NCI-H226 (cell line): ENCODE data around the gene RBP2.
"Not testable (repeated sequence)": the region's sequence is repeated elsewhere in the genome, so short reads cannot be mapped to it uniquely, and the experiment has no call there.

Experiments used
- DNase-seq: peaks from one replicate; pipeline ENCODE4 v3.0.0-alpha.2; 2015

RBP2 gene

DNA sequence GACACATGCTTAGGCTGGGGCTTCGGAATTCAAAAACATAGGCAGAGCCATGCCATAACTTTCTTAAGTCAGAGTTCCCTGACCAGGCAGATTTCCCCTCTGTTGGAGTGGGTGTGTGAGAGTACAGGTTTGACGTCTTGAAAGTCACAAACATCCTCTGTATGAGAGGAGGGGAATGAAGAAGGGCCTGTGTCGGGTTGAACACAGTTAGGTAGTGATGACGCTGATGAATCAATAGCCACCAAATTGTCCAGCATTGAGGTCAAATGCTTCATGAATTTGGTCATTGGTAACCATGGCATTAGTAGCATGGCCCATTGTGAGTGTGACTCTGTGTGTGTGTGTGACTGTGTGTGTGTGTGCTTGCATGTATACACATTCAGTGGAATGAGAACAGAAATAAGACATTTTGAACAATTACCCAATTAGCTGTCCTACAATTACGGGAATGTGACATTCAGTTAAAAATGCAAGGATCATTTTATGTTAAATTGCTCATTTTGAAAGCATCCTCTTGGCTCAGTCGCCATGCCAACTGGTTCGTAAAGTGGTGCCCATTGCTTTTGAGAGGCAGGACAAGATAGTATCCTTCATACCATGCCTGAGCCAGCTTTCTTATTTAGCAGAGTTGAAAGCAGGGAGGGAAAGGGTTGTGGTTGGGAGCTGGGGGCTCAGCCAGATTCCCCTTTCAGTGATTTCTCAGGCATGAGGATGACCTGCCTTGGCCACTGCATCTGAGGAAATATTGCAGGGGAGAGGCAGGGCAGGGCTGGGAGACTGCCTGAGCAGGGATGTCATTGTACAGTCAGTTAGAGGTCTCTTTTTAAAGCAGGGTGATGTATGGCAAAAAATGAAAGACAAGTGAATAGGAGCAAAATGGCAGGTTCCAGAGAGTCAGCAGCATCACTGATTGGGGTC is 35.4 kb downstream of the RBP2 start:
- no peak for DNase-seq

DNA sequence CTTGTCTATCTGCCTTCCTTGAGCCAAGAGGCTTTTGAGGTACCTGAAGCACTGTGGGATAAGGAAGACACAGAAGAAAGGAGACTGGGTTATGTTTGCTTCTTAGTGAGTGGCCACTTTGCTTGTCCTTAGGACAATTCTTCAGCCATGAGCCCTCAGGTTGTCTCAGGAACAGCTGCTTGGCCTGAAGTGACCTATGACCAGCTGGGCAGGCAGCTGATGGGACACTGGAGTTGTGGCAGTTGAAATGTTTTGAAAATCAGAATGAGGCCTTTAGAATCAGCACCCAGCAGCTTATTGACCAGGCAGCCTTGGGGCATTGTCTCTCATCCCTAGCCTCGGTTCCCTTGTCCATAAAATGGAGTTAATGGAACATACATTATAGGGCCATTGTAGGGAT is 37.0 kb downstream of the RBP2 start:
- DNase-seq = no peak

DNA sequence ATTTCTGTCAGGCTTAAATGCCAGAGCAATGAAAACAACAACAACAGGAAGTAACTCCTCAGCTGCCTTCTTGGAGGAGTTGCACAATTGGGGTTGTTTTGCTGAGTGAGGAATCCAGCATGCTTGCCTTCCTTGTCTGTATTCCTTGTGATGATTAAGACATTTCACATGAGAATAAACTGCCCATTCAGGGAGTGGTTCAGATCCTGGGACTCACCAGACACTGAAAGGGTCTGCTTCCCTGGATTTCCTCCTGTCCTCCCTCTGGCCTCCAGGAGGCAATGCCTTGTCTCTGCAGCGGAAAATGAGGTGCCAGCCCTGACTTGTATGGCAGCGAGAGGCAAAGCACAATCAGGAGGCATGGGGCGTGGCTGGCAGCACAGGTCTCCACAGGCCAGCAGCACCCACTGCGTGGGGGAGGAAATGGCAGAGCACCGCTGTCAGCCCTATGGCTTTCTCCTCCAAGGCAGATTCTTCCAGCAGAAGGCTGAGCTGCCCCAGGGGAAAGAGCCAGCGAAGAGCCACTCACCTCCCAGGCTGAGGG is 41.5 kb downstream of the RBP2 start:
- peak; percentile 92 for DNase-seq

DNA sequence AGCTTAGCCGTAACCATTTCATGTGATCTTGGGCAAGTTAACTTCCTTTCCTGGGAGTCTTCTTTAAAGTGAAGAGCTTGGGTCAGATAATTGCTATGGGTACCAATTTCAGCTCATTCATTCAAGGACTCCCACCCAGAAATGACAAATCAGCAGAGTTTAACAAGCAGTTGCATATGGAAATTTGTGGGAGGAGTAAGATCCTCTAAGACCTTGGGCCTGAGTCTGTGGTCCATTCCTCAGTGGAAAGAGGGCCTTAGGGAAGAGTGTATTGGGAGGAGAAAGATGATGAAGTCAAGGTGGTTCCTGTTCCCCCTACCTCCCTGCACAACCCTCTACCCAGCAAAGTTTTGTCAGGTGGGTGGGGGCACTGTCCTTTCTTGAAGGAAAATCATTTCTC is 42.1 kb downstream of the RBP2 start:
- no peak for DNase-seq

DNA sequence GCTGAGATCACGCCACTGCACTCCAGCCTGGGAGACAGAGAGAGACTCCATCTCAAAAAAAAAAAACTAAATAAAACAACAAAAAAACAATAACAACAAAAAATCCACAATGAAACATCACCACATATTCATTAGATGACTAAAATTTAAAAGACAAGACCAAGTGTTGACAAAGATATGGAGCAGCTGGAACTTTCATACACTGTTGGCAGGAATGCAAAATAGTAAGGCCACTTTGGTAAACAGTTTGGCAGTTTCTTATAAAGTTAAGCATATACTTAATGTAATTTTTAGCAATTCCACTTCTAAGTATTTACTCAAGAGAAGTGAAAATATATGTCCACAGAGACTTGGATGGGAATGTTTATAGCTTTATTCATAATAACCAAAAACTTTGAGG is 43.2 kb downstream of the RBP2 start:
- DNase-seq = no peak

DNA sequence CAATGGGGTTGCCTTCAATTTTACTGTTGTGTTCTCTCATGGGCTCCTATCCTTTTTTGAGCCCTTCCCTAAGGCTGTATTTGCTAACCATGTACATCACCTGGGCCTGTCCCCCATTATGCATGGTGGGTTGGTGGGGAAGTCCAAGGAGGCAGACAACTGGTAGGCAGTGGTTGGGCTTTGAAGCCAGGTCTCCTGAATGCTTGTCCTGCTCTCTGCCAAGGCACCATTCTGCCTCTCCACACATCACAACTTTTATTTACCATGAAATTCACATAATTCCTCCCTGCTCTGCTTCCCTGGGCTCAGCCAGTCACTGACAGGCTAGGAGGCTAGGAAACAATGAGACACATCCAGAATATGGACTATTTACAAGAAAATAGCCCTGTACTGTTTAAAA is 45.8 kb downstream of the RBP2 start:
- DNase-seq = no peak

DNA sequence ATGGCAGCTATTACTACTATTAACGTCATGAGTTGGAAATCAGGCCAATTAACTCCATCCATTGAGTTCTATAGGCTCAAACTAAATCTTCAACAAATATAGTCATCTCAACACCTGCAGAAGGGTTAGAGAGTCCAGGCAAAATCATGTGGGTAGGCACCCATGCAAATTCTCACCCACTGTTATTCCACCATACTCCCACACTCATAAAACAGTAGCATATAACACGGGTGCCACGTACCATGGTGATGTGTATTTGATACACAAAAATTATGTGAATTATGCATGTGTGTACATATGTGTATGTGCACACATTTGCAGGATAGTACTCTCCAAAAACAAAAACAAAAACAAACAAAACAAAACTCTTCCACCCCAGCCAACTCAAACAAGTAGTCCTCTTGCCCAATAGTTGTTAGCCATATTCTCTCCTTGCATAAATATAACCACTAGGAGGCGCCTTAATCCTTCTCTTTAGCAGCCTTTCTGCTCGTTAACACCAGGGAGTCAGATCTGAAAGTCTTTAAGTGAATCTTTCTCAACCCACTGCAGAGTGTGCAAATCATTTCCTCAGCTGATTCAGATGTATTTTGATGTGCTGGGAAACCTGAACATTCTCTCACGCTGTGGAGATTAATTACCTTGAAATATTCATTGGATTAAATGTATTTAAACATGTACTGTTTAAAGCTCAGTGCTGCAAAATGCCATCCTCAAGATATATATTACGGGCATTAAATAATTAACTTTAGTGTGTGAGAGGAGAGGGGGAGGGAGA is 48.8 kb downstream of the RBP2 start:
- DNase-seq = peak; percentile 62

DNA sequence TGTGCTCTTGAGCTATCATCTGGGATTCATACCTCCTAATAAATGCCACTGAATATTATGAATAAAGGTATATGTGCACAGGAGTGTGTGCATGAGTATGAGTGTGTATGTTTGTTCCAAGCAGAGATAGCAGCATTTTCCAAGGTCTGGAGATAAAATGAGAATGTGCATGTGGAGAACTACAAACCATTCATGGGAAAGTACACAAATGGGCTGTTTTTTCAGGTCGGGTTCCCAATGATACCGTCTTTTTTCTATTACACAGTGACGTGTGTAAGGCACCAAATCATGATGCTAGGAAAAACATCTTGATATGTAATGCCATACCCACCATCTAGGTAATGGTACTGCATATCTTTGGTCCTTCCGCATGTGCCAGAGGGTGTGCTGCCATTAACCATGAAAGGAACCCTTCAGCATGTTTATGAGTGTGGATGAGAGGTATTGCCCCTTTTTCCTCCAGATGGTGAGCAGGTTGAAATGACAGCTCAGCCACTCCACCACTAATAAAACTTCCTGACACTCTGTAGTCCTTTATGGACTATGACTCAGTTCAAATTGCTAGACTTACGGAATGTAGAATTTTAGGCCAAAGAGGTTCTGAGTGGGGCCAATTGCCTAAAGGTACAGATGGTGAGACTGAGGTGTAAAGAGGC is 50.4 kb downstream of the RBP2 start:
- no peak for DNase-seq

DNA sequence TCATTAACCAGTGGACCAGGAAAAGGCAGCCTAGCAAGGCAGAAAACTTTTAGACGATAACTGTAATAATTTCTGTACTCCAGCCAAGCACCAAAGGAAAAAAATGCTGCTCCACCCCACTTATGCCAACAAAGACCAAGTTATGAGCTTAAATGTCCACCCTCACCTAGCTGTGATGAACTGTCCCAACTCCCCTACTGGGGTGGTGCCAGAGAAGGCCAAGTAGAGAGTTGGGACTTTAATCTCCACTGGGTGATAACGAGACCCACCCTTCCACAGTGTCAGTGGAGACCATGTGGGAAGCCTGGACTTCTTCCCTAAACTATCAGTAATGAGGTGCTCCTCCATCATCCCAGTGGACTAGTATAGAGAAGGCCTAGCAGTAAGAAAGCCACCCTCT is 53.1 kb downstream of the RBP2 start:
- DNase-seq = no peak

DNA sequence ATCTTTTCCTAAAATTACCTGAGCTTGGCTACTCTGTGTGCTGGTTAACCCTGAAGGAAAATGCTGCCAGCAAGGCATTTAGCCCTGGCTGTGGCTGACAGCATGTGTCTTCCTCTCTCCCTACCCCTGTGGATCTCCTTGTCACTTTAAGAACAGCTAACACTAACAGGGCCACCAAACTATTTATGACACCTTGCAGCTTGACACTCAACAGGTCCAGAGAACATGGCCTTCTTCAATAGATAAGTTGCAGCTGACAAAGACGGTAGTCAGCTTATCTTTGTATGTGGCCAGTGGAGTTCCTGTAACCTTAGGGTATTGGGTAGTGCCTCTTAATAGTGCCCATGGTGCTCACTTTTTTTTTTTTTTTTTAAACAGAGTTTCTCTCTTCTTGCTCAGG is 54.9 kb downstream of the RBP2 start:
- DNase-seq = no peak

DNA sequence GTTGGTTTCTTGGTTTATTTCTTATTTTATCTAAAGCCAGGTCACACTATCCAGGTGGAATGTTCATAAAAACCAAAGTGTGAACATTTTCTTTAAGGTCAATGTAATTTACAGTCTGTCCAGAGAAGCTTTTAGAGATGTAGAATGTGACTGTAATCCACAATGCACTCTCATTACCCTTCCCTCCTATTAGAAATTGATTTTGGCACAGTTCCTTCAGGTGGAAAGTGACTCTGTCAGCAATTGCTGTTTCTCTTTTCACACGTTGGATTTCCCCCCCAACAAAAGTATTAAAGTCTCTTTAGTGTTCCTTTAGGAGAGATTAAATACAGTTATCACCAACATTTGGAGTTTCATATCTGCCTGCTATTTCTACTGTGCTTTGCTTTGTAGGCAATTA is 55.3 kb downstream of the RBP2 start:
- no peak for DNase-seq

DNA sequence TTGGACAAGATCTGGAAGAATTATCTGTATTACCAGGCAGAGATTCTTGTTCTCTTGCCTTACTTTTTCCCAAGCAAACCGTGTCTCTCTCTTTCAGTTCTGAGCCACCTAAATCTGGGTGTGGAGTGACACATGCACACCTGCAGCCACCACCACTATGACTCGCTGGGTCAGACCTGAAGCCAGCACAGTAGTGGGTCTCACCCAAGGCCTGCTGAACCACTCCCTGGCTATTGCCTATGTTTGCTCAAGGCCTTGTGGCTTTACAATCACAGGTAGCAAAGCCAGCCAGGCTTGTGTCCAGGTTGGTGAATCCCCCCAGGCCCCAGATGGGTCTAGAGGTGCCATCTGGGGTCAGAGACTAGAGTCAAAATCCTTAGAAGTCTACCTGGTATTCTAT is 58.2 kb downstream of the RBP2 start:
- no peak for DNase-seq

DNA sequence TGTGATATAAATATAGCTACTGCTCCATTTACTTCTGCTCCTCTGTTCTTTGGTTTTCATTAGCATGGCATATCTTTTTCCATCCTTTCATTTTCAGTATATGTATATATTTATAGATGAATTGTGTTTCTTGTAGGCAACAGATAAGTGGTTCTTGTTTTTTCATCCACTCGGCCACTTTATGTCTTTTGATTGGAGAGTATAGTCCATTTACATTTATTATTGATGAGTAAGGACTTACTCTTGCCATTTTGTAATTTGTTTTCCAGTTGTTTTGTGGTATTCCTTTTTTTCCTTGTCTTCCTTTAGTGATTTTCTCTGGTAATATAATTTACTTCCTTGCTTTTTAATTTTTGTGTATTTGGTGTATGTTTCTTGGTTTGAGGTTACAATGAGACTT is 60.0 kb downstream of the RBP2 start:
- no peak for DNase-seq

DNA sequence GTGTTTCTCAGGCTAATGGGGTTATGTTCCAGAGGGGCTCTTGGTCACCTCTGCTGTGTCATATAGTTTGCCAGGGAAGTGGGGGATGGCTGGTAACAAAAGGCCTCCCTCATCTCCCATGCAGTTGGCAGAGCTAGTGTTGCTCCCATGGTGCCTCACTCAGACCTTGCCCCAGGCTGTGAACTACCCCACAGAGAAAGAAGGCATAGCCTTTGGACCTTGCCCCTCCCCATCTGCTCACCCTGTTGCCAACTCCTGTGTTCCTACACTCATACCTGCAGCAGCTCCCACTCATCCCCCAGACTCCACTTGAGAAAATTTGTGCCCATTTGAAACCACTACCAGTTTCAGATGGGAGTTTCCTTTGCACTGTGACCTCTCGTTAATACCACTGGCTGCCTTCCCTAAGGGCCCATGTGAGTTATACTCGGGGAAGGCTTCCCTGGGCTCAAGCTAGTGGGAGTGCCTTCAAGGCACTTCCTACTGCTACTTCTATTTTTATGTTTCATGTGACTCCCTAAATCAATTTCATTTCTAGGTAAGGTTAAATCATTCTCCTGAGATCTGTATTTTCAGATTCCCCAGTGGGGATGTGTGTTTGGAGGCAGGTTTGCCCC is 61.6 kb downstream of the RBP2 start:
- DNase-seq = peak; percentile 49

DNA sequence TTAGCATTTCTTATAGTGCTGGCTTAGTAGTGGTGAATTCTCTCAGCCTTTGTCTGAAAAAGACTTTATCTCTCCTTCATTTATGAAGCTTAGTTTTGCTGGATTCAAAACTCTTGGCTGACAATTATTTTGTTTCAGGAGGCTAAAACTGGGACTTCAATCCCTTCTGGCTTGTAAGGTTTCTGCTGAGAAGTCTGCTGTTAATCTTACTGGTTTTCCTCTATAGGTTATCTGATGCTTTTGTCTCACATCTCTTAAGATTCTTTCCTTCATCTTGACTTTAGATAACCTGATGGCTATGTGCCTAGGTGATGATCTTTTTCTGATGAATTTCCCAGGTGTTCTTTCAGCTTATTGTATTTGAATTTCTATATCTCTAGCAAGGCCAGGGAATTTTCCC is 63.4 kb downstream of the RBP2 start:
- DNase-seq = not testable (repeated sequence)
